ENCODE data around the gene FGF12.

DNA sequence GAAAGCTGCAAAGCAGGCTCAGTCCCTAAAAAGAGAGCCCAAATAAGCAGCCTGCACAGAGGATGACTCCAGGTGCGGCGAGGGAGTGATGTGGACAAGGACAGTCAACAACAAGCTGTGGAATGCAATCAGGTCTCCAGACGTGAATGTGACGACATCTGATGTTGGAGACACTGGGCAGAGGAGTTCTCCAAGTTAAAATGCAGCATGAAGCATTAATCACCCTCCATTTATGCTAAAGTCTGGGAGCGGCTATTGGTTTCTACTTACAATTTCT lies 316.7 kb downstream of the FGF12 start:
- TF ChIP-seq CTCF (IDR thresholded peaks at IDR 0.05) (no peak), POLR2A (IDR thresholded peaks at IDR 0.05) (no peak), POLR2AphosphoS5 (IDR thresholded peaks at IDR 0.05) (no peak), EP300 (IDR thresholded peaks at IDR 0.05; ENCODE audit: low read depth) (no peak)
